Activated B cell treated with CpG ODN at 0.5 μM for 24 hours (primary cell): ENCODE measurements around the gene LRBA. TPM values are rescaled to one million over a fixed set of nuclear protein-coding genes. Genes with fewer than 3 reads are reported as not detected.

Experiments
- ATAC-seq: fragments of 200-7000 bp; cut with Tn5 transposase; one replicate; pipeline ENCODE4 v1.10.0; 2021; ENCODE audit warnings: low read depth, mild to moderate bottlenecking, moderate library complexity
- CTCF ChIA-PET: fragments of 350-600 bp; sonication (Branson Sonifier 250); formaldehyde crosslinking; loops from one replicate; lab custom pipeline; 2021; ENCODE audit warnings: antibody characterized with exemption; lab: Charles Lee
- POLR2A ChIA-PET: fragments of 350-600 bp; sonication (Branson Sonifier 250); formaldehyde crosslinking; loops from one replicate; lab custom pipeline; 2021; ENCODE audit warnings: antibody characterized with exemption; lab: Charles Lee
- DNase-seq: peaks from one replicate; pipeline ENCODE4 v3.0.0; 2022
- H3K27ac Mint-ChIP-seq: one replicate; pipeline ENCODE4 v1.8.0; 2020; ENCODE audit warnings: mixed read lengths
- H3K27me3 Mint-ChIP-seq: one replicate; pipeline ENCODE4 v1.8.0; 2021; ENCODE audit warnings: mixed read lengths
- H3K36me3 Mint-ChIP-seq: one replicate; pipeline ENCODE4 v1.8.0; 2021; ENCODE audit warnings: low read depth, mixed read lengths
- H3K4me1 Mint-ChIP-seq: one replicate; pipeline ENCODE4 v1.8.0; 2021; ENCODE audit warnings: mixed read lengths
- H3K4me3 Mint-ChIP-seq: one replicate; pipeline ENCODE4 v1.8.0; 2020; ENCODE audit warnings: mild to moderate bottlenecking, mixed read lengths
- H3K9me3 Mint-ChIP-seq: one replicate; pipeline ENCODE4 v1.8.0; 2020; ENCODE audit warnings: mixed read lengths
- intact Hi-C: fragments of 100-400 bp; cut with micrococcal nuclease; formaldehyde crosslinking; loops from one replicate; pipeline ENCODE4 v1.15.1; 2024
- total RNA-seq: library from RNA; stranded (reverse); gene quantifications from 2 replicates; pipeline ENCODE4 v1.2.3, GENCODE V29; 2022
- TF ChIP-seq, protein P1 (sequence below): fragments of 200-600 bp; IDR thresholded peaks from one replicate; pipeline ENCODE4 v1.8.0; 2022; ENCODE audit warnings: antibody characterized with exemption, mild to moderate bottlenecking

The LRBA gene
- total RNA-seq, 1 donor from 2014 or later = 66.5 TPM

DNA sequence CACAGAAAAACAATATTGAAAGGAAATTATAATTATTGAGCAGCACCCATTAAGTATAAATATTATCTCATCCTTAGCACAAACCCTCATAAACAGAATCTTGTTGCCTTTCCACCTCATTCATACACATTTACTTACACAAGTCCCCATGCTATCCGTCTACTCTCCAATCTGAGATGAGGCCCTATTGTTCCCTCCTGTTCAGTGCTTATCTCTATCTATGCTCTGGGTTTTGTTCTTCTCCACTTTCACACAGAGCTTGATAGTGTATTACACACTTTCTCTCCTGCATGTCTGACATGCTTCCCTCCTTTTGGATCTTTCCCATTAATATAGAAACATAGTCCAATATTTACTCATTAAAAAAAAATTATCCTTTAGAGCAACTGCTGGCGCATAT lies 671.3 kb downstream of the LRBA start:
- H3K27ac Mint-ChIP-seq = no peak overlapping the region
- no peaks in the 10 kb centered on the region for H3K27me3 Mint-ChIP-seq
- DNase-seq (no peak), ATAC-seq (no peak)
- H3K9me3 Mint-ChIP-seq = no peaks in the 10 kb centered on the region
- no peak overlapping the region for H3K4me3 Mint-ChIP-seq
- POLR2A ChIA-PET = no interaction called here
- CTCF ChIA-PET = no interaction called here
- no peaks in the 10 kb centered on the region for H3K4me1 Mint-ChIP-seq
- intact Hi-C loops = no loop called here
- peaks cover 34% of the 10 kb centered on the region for H3K36me3 Mint-ChIP-seq
- TF ChIP-seq, protein P1, sequence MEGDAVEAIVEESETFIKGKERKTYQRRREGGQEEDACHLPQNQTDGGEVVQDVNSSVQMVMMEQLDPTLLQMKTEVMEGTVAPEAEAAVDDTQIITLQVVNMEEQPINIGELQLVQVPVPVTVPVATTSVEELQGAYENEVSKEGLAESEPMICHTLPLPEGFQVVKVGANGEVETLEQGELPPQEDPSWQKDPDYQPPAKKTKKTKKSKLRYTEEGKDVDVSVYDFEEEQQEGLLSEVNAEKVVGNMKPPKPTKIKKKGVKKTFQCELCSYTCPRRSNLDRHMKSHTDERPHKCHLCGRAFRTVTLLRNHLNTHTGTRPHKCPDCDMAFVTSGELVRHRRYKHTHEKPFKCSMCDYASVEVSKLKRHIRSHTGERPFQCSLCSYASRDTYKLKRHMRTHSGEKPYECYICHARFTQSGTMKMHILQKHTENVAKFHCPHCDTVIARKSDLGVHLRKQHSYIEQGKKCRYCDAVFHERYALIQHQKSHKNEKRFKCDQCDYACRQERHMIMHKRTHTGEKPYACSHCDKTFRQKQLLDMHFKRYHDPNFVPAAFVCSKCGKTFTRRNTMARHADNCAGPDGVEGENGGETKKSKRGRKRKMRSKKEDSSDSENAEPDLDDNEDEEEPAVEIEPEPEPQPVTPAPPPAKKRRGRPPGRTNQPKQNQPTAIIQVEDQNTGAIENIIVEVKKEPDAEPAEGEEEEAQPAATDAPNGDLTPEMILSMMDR = no peak

GRCh38 chr4:150342945-150343344 lies 672.1 kb downstream of the LRBA start:
- no peak overlapping the region for H3K27ac Mint-ChIP-seq
- DNase-seq (no peak), ATAC-seq (no peak)
- CTCF ChIA-PET = no interaction called here
- H3K36me3 Mint-ChIP-seq = peaks cover 33% of the 10 kb centered on the region
- TF ChIP-seq, protein P1 = no peak
- POLR2A ChIA-PET = no interaction called here
- no peaks in the 10 kb centered on the region for H3K9me3 Mint-ChIP-seq
- H3K4me1 Mint-ChIP-seq = no peaks in the 10 kb centered on the region
- no peaks in the 10 kb centered on the region for H3K27me3 Mint-ChIP-seq
- intact Hi-C loops = no loop called here
- no peak overlapping the region for H3K4me3 Mint-ChIP-seq

DNA sequence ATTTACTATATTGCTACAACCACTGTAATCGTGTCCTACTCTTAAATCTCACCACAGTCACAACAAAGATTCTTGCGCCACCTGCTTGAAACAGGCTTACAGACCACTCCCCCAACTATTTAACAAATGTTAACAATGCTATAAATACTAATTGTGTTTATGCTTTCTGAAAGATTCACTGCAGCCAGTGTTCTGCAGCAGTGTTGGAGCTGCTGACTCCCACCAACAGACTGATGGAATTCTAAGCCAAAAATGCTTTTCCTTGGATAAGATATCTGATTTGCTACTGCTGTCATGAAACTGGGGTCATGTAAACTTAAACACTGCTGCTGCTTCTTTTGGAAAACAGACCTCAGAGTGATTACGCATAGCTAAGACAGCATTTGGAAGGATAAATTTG lies 677.4 kb downstream of the LRBA start:
- TF ChIP-seq, protein P1 = no peak
- DNase-seq = no peak
- Mint-ChIP-seq H3K27me3 (no peaks in the 10 kb centered on the region), H3K4me1 (no peaks in the 10 kb centered on the region), H3K27ac (no peak overlapping the region), H3K36me3 (peaks cover 29% of the 10 kb centered on the region), H3K9me3 (no peaks in the 10 kb centered on the region), H3K4me3 (no peak overlapping the region)
- intact Hi-C loops = no loop called here
- ChIA-PET CTCF (no interaction called here), POLR2A (no interaction called here)
- no peak for ATAC-seq

DNA sequence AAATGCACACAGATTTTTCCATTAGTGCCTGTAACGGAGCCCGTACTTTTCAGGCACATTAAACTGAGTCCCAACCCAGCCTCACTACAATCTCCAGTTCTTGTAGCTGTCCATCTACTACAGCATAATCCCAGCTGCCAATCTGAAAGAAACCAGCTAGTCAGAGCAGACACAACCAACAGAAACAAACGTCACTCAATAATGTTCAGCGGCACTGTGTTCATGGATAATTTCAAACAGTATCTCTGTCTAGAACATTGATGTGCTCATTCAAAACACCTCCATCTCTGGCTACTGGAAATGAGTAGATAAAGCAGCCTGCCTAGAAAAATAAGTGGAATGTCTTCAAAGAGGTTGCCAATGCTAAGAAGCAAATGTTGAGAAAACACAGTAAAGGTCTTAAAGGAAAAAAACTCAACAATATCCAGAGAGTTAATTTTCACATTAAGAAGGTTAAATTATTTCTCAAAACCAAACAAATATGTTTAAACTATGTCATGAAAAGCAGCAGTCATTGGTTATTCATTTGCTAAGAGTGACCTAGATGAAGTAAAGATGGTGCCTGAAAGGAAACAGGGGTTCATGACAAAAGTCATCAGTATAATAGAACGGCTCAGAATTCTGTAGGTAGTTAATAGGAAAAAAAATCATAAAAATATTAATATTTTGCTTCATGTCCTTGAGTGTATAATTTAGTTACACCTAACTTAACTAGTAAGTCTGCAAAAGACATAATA lies 678.2 kb downstream of the LRBA start:
- TF ChIP-seq, protein P1 = no peak
- no peaks in the 10 kb centered on the region for H3K27me3 Mint-ChIP-seq
- POLR2A ChIA-PET = no interaction called here

DNA sequence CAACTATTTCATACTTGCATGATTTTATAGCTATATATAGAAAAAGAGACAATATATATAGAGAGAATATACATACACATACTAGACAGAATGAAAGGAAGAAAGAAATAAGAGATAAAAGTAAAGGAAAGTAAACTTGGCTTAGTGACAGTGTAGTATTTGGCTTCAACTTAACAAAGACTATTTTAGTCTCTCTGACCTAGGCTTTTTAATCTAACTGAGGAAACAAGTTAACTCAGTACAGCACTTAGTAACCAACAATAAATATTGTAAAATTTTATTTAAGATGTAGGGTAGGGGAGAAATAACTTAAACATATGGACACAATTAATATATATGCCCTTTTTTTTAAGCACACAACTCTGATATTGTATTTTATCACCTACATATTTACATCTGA lies 682.1 kb downstream of the LRBA start:
- H3K4me3 Mint-ChIP-seq = no peak overlapping the region
- H3K27me3 Mint-ChIP-seq = no peaks in the 10 kb centered on the region
- H3K9me3 Mint-ChIP-seq = no peaks in the 10 kb centered on the region
- no peak for ATAC-seq
- H3K27ac Mint-ChIP-seq = no peak overlapping the region
- intact Hi-C loops = no loop called here
- CTCF ChIA-PET = no interaction called here
- peaks cover 12% of the 10 kb centered on the region for H3K4me1 Mint-ChIP-seq
- TF ChIP-seq, protein P1 = no peak
- POLR2A ChIA-PET = no interaction called here
- peaks cover 10% of the 10 kb centered on the region for H3K36me3 Mint-ChIP-seq
- no peak for DNase-seq

More for the DNA sequence above, 678.2 kb downstream of the LRBA start:
- Mint-ChIP-seq H3K27ac (no peak overlapping the region), H3K4me3 (no peak overlapping the region), H3K9me3 (no peaks in the 10 kb centered on the region), H3K36me3 (peaks cover 29% of the 10 kb centered on the region), H3K4me1 (no peaks in the 10 kb centered on the region)
- DNase-seq = no peak
- no peak for ATAC-seq
- CTCF ChIA-PET = no interaction called here
- intact Hi-C loops = no loop called here
